ENCODE measurements around the gene XKR7. TPM values are rescaled to one million over a fixed set of nuclear protein-coding genes. Genes with fewer than 3 reads are reported as not detected.
"Not testable (repeated sequence)": the region's sequence is repeated elsewhere in the genome, so short reads cannot be mapped to it uniquely, and the experiment has no call there.

The XKR7 gene
- total and polyA plus RNA-seq, 2 donors (not counting 1 experiment from before 2014, with no cell fraction given) = 0.05 to 0.12 TPM

DNA sequence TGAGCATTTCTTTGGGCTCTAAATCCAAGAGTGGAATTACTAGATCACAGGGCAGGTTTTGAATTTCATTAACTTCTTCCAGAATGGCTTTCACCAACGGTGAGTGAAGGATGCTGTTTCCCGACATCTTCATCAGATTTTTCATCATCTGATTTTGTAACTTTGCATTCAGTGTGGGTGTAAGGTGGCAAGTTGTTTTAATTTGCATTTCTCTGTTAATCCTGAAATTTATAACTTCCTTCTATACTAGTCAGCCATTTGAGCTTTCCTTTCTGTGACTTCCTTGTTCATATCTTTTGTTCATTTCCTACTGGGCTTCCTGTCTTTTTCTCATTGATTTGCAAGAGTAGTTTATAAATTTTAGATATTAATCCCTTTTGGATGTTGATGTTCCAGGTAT, 65.4 kb downstream of the XKR7 start:
- Mint-ChIP-seq H3K27me3 (peaks cover 32% of the 10 kb centered on the region), H3K4me1 (peaks cover 36% of the 10 kb centered on the region), H3K9me3 (ENCODE audit: insufficient read depth) (no peaks in the 10 kb centered on the region), H3K4me3 (no peak overlapping the region), H3K27ac (no peak overlapping the region)
- DNase-seq = no peak
- Histone ChIP-seq H3K4me3 (ENCODE audit: control extremely low read depth in 1 of 5, extremely low read depth in 1 of 5, insufficient read depth in 1 of 5, low read depth in 2 of 5, low read length in 4 of 5) (no peak overlapping the region), H3K9me3 (ENCODE audit: control extremely low read depth in 1 of 3, control insufficient read depth in 2 of 3, insufficient read depth in 1 of 3, low read length in 2 of 3) (peaks cover 0 to 7% (median 7%) of the 10 kb centered on the region in 3 donors), H3K27me3 (replicated peaks in 1 of 4; ENCODE audit: control extremely low read depth in 1 of 4, control insufficient read depth in 3 of 4, insufficient read depth in 4 of 4, low read length in 3 of 4) (peaks cover 0 to 20% (median 8%) of the 10 kb centered on the region in 4 experiments), H3K4me2 (replicated peaks; ENCODE audit: low read depth, low read length, poor library complexity, severe bottlenecking) (no peak overlapping the region), H3K4me1 (ENCODE audit: control insufficient read depth in 2 of 2, insufficient read depth in 2 of 2, low read length in 2 of 2) (peaks cover 7 to 31% of the 10 kb centered on the region in 2 donors), H3K9ac (ENCODE audit: low read length) (no peak overlapping the region), H3K27ac (ENCODE audit: low read length in 2 of 2) (no peak overlapping the region), H3K79me2 (ENCODE audit: control insufficient read depth, insufficient read depth, low read length) (no peaks in the 10 kb centered on the region), H4K20me1 (ENCODE audit: control insufficient read depth, insufficient read depth, low read length, poor library complexity, severe bottlenecking) (no peaks in the 10 kb centered on the region), H3K36me3 (replicated peaks in 1 of 2; ENCODE audit: control extremely low read depth in 1 of 2, control insufficient read depth in 1 of 2, extremely low read depth in 1 of 2, insufficient read depth in 2 of 2, low read length in 1 of 2) (no peaks in the 10 kb centered on the region), H2AFZ (ENCODE audit: insufficient read depth, low read depth, low read length, poor library complexity, severe bottlenecking) (no peak overlapping the region)
- ATAC-seq (ENCODE audit: low read depth) = no peak
- POLR2A ChIA-PET = no interaction called here
- intact Hi-C loops (cut with micrococcal nuclease) = no loop called here
- CTCF ChIA-PET = interaction anchor here (1.0 to 10.3 kb wide), 6 partner anchors 10 to 180 kb away, joined by 3 to 389 read pairs (median 15); partner anchors contain the start of gene TM9SF4
- no CpG with 5 or more reads among the region's 2 CpGs for WGBS (ENCODE audit: insufficient coverage)
- TF ChIP-seq CTCF (IDR thresholded peaks at IDR 0.05) = no peak
- TF ChIP-seq EZH2 (IDR thresholded peaks at IDR 0.05; ENCODE audit: borderline replicate concordance, insufficient read depth, low read depth, low read length, poor library complexity, severe bottlenecking) = no peak

DNA sequence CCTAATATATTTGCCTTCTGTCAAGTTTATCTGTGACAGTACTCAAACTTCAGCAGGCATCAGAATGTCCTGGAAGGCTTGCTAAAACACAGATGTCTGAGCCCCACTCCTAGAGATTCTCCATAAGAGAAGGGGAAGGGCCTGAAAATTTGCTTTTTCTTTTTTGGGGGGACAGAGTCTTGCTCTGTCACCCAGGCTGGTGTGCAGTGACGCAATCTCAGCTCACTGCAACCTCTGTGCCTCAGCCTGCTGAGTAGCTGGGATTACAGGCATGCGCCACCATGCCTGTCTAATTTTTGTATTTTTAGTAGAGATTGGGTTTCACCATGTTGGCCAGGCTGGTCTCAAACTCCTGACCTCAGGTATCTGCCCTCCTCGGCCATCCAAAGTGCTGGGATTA, 65.8 kb downstream of the XKR7 start:
- H3K9ac ChIP-seq (ENCODE audit: low read length); H3K9me3 ChIP-seq (ENCODE audit: control extremely low read depth in 1 of 3, control insufficient read depth in 2 of 3, insufficient read depth in 1 of 3, low read length in 2 of 3); H3K79me2 ChIP-seq (ENCODE audit: control insufficient read depth, insufficient read depth, low read length); ATAC-seq (ENCODE audit: low read depth); H3K27ac Mint-ChIP-seq; H3K36me3 ChIP-seq (replicated peaks in 1 of 2; ENCODE audit: control extremely low read depth in 1 of 2, control insufficient read depth in 1 of 2, extremely low read depth in 1 of 2, insufficient read depth in 2 of 2, low read length in 1 of 2); H3K4me3 Mint-ChIP-seq; POLR2A ChIA-PET; H3K4me3 ChIP-seq (ENCODE audit: control extremely low read depth in 1 of 5, extremely low read depth in 1 of 5, insufficient read depth in 1 of 5, low read depth in 2 of 5, low read length in 4 of 5); H2AFZ ChIP-seq (ENCODE audit: insufficient read depth, low read depth, low read length, poor library complexity, severe bottlenecking); intact Hi-C loops (cut with micrococcal nuclease); H3K9me3 Mint-ChIP-seq (ENCODE audit: insufficient read depth); H3K27ac ChIP-seq (ENCODE audit: low read length in 2 of 2); H4K20me1 ChIP-seq (ENCODE audit: control insufficient read depth, insufficient read depth, low read length, poor library complexity, severe bottlenecking); H3K4me2 ChIP-seq (replicated peaks; ENCODE audit: low read depth, low read length, poor library complexity, severe bottlenecking); DNase-seq: not testable (repeated sequence)
- Mint-ChIP-seq H3K4me1 (peaks cover 36% of the 10 kb centered on the region), H3K27me3 (peaks cover 32% of the 10 kb centered on the region)
- H3K4me1 ChIP-seq (ENCODE audit: control insufficient read depth in 2 of 2, insufficient read depth in 2 of 2, low read length in 2 of 2) = peaks cover 7 to 33% of the 10 kb centered on the region in 2 donors
- CTCF ChIA-PET = interaction anchor here (1.0 to 10.3 kb wide), 11 partner anchors 7 to 180 kb away, joined by 3 to 389 read pairs (median 12); partner anchors contain the start of genes HCK and TM9SF4
- H3K27me3 ChIP-seq (replicated peaks in 1 of 4; ENCODE audit: control extremely low read depth in 1 of 4, control insufficient read depth in 3 of 4, insufficient read depth in 4 of 4, low read length in 3 of 4) = peaks cover 0 to 20% (median 8%) of the 10 kb centered on the region in 4 experiments
- WGBS (ENCODE audit: insufficient coverage) = 96% methylated on average over 3 of the region's 3 CpGs

All from B cell (primary cell).